Smooth muscle cell of the brain vasculature (primary cell): Measurements from ENCODE around the gene C3orf18.
"Not testable (repeated sequence)": the region's sequence is repeated elsewhere in the genome, so short reads cannot be mapped to it uniquely, and the experiment has no call there.

Source experiments
- DNase-seq: peaks from one replicate; pipeline ENCODE4 v3.0.0-alpha.2; 2012; ENCODE audit warnings: low read depth, low spot score

The C3orf18 gene

DNA sequence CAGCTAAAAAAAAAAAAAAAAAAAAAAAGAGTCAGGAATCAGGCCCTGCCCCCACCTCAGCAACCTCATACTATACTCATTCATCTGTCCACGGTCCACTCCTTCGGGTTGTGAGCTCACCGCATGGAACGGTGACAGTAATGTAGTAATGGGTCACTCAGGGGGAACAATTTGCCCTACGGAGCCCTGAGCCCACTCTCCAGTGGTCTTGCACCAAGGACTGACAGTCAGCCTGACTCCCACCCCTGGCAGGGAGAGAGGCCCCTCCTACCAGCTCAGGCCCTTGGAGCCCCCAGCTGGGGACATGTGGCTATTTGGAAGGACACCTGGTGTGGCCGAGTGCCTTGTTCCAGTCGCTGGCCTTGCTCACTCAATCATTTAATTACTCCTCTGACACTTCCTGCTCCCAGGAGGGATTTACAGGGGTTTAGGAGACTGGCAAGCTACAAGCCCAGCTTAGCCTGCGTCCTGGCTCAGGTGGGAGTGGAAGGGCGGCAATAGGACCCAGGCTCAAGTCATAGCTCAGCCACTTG is 44.2 kb downstream of the C3orf18 start:
- no peak for DNase-seq

DNA sequence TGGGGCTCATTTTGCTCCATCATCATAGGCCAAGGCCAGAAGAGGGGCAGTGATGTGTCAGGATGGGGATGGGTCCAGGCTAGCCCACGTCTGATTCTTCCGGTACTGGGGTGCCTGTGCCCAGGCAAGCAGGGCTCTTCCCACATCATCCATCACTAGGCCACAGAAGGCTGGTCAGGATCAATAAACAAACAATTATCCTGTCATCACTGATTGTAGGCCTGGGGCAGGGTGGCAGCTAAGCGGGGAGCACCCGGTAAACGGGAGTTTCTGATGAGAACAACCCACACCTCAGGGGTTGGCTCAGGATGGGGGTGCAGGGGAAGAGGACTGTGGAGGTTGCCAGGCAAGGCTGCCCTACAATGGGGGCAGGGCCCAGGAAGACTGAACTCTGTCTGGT is 46.0 kb downstream of the C3orf18 start:
- DNase-seq = no peak

DNA sequence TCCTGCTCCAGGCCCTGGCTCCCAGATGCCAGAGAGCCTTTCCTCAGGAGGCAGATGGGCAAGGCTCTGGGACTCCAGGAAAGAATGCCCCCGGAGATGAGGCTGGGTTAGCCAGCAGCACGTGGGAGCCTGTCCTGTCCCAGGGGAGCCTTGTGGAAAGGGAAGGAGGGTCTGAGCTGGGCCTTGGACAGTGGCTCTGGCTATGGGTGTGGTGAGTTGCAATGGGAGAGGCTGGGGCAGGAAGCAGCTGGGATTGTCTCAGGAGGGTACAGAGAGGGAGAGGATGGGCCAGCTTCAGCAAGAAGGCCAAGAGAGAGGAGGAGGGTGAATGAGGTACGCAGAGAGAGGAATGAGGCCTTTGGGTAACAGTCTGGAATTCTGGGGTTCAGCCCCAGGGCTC is 46.7 kb downstream of the C3orf18 start:
- no peak for DNase-seq

DNA sequence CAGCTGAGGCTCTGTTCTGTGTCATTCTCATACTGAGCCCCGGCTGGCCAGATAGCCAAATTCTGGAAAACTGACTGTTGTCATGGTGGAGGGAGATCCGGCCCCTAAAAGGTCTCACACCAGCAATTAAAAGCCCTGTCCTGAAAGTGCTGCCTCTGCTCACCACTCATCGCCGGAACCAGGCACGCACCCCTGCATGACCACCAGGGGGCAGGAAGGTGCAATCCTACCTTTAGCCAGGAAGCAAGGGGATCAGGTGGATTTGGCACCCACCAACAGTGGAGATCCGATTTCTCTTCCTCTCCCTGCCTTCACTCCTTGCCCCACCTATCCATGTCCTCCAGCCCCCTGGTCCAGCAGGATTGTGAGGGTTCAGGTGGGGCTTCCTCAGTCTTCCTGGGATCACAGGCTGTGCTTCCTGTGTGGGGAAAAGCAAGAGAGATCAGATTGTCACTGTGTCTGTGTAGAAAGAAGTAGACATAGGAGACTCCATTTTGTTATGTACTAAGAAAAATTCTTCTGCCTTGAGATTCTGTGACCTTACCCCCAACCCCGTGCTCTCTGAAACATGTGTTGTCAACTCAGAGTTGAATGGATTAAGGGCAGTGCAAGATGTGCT is 48.0 kb downstream of the C3orf18 start:
- DNase-seq = no peak

DNA sequence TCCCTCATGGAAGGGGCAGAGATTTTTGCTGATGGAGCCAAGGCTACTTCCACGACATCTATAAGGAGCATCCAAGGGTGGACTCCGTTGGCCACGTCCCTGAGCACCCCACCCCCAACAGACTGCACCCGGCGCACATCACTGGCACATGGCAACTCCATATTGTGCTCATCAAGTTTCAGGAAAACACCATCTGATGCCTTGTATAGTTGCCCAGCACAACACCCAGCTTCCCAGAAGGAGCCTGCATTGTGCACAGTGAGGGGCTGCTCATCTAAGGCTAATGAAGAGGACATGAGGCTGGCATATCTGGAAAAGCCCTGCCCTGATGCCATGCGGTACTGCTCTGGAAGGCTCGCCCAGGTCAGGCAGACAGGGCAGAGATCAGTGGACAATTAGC is 49.1 kb downstream of the C3orf18 start:
- no peak for DNase-seq

DNA sequence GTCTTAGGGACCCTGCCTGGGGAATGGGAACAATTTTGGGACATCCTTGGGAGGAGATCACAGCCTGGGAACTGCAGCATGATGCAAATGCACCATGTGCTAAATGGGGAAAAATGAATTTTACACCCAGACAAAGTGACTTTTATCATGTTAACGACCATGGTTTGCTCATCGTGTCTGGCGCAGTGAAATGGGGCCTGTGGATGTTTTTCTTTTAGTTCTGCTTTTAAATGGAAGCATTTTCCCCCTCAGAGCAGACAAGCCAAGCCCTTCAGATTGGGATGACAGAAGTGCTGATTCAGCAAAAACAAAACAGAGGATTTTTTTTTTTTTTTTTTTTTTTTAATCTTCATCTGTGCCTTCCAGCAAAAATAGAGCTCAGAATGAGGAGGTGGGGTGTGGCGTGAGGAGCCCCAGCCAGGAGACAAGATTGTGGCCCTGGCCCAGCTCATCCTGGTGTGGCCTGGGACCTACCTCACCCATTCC is 49.8 kb downstream of the C3orf18 start:
- DNase-seq = no peak

DNA sequence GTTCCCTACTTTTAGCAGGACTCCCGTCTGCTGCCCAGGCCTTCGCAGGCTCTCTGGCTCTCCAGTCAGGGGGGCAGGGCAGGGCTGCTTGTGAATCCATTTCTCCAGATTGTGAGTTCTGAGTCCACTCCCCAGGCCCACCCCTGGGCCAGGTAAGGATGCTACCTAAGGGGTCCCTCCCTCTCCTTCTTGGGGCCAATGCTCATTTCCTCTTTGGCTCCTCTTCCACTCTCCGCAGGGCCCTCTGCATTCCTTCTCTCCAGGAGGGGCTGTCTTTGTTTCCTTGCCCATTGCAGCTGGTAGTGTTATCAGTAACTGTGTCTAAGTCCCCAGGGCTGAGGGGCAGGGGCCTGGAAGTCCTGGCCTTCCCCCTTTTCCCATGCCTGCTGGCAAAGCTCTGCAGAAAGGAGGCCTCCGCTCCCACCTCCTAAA is 51.1 kb downstream of the C3orf18 start:
- no peak for DNase-seq

- no peak for DNase-seq
Observed at GRCh38 chr3:50515565-50516439, 51.7 kb downstream of the C3orf18 start.

DNA sequence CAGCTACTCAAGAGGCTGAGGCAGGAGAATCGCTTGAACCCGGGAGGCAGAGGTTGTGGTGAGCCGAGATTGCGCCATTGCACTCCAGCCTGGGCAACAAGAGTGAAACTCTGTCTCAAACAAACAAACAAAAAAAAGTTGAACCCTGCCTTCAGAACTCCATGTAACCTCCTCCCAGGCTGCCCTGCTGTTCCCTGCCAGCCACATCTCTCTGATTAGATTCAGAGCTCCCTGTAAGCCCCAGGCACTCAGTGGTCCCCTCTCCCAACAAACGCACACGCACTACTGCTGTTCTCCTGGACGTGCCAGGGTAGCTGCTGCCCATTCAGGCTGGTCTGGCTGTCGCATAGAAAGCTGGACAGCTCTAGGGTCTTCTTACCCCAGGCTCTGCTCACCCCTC is 54.6 kb downstream of the C3orf18 start:
- not testable (repeated sequence) for DNase-seq

DNA sequence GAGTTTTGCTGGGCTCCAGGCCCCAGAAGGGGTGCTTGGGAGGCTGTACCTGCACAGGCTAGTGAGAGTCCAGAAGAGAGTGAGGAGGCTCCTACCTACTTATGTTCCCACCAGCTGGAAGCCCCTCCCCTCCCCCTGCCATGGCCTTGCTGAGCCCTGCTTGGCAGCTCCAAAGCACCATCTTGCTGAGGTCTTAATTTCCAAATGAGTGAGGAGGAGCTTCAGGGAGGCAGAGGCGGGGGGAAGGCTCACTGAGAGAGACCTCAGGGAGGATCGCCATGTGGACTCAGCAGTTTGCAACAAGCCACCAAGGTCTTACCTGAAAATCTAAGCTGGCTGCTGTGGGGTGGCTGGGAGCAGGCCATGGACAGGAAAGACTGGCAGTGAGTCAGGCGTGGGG is 55.4 kb downstream of the C3orf18 start:
- no peak for DNase-seq

GRCh38 chr3:50510325-50510724 is 57.2 kb downstream of the C3orf18 start:
- DNase-seq = no peak

DNA sequence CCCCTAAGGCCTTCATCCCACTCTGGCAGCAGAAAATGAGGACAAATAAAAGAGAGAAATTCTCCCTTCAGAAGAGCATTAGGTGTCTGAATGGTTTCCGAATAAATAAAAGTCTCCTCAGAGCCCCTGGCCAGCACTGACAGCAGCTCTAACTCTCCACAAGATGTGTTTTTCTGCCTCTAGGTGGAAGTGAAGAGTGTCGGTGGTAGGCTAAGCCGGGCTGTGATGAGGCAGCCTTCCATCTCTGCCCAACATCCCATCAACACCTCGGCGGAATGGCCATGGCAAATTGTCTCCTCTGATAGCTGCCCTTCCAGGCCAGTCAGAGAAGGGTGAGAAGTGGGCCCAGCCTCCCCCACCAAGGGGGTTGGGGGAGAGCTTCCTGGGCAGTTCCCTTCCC is 57.8 kb downstream of the C3orf18 start:
- DNase-seq = no peak

GRCh38 chr3:50508821-50509220 is 58.7 kb downstream of the C3orf18 start:
- no peak for DNase-seq
